HepG2 (cell line): ENCODE data around the gene ZNF121. TPM values are rescaled to one million over a fixed set of nuclear protein-coding genes. Genes with fewer than 3 reads are reported as not detected.

Source experiments
- ADNP ChIP-seq: sonication (generic); formaldehyde crosslinking; IDR thresholded peaks from 2 replicates; pipeline ENCODE4 v1.4.0; 2020; ENCODE audit warnings: missing genetic modification reagents
- ATF4 ChIP-seq, 2 experiments: fragments of 450-650 bp in 1 of 2; sonication (generic) in 1 of 2; formaldehyde crosslinking; IDR thresholded peaks; 2 replicates each; pipeline versions ENCODE4 v1.5.0 to v1.8.0; 2020 to 2022; ENCODE audit warnings: mild to moderate bottlenecking in 1 of 2, missing genetic modification reagents in 1 of 2
- CCDC6 ChIP-seq: sonication (generic); formaldehyde crosslinking; IDR thresholded peaks from 2 replicates; pipeline ENCODE4 v1.8.1; 2022; ENCODE audit warnings: mild to moderate bottlenecking, missing genetic modification reagents, moderate library complexity
- EHMT2 ChIP-seq: fragments of 200-600 bp; sonication (generic); IDR thresholded peaks from 2 replicates; pipeline ENCODE4 v1.7.0; 2017; ENCODE audit warnings: antibody characterized with exemption, low read depth, low read length, borderline replicate concordance
- FLYWCH1 ChIP-seq: sonication (generic); formaldehyde crosslinking; IDR thresholded peaks from 2 replicates; pipeline ENCODE4 v1.8.1; 2023; ENCODE audit warnings: mild to moderate bottlenecking, missing genetic modification reagents
- HNRNPLL ChIP-seq: fragments of 200-400 bp; formaldehyde crosslinking; IDR thresholded peaks from 2 replicates; pipeline ENCODE4 v1.6.1; 2017; ENCODE audit warnings: mild to moderate bottlenecking, low read depth, low read length; ENCODE audit not compliant: poor library complexity, severe bottlenecking
- NKX3-1 ChIP-seq: sonication (generic); formaldehyde crosslinking; IDR thresholded peaks from 2 replicates; pipeline ENCODE4 v1.5.0; 2020; ENCODE audit warnings: missing genetic modification reagents
- TFE3 ChIP-seq: IDR thresholded peaks from 2 replicates; pipeline ENCODE4 v1.6.1; 2016
- ZNF337 ChIP-seq: sonication (generic); formaldehyde crosslinking; IDR thresholded peaks from 2 replicates; pipeline ENCODE4 v1.5.1; 2020; ENCODE audit warnings: missing genetic modification reagents, low read depth, mild to moderate bottlenecking, borderline replicate concordance
- ZSCAN21 ChIP-seq: sonication (generic); formaldehyde crosslinking; IDR thresholded peaks from 2 replicates; pipeline ENCODE4 v1.8.0; 2022; ENCODE audit warnings: mild to moderate bottlenecking, missing genetic modification reagents, moderate library complexity, borderline replicate concordance
- polyA plus RNA-seq, 8 experiments: library from polyadenylated mRNA; depleted of rRNA in 3 of 8; stranded (reverse) in 7 of 8; unstranded in 1 of 8; fragments of >200 nt; fragmentation: Illumina TruSeq in 4 of 8; extraction: Trizol in 4 of 8; gene quantifications; 2 replicates each; pipeline versions ENCODE4 v1.2.1 to v1.2.3, GENCODE V29; 2011 to 2016; ENCODE audit warnings: low read depth in 4 of 8, missing spikeins in 1 of 8, mixed read lengths in 1 of 8; ENCODE audit not compliant: insufficient read depth in 1 of 8
- total RNA-seq, 5 experiments: library from RNA; depleted of rRNA; stranded (reverse); fragments of >200 nt; fragmentation: Illumina TruSeq; extraction: Trizol; gene quantifications; 2 replicates each; pipeline ENCODE4 v1.2.3, GENCODE V29; 2016; ENCODE audit warnings: low read depth in 1 of 5
- TF ChIP-seq, protein P1 (sequence below): fragments of 450-650 bp; IDR thresholded peaks from 2 replicates; pipeline ENCODE4 v1.6.1; 2016
- TF ChIP-seq, protein P2 (sequence below): sonication (generic); formaldehyde crosslinking; IDR thresholded peaks from one replicate; pipeline ENCODE4 v1.5.1; 2020; ENCODE audit warnings: mild to moderate bottlenecking, missing genetic modification reagents; ENCODE audit errors: not compliant biosample characterization

Gene ZNF121
- total and polyA plus RNA-seq, 2 of the 13 experiments (the other 11 are each of a cell fraction or from before 2014, with no cell fraction given) = 7.8 to 56.3 TPM

DNA sequence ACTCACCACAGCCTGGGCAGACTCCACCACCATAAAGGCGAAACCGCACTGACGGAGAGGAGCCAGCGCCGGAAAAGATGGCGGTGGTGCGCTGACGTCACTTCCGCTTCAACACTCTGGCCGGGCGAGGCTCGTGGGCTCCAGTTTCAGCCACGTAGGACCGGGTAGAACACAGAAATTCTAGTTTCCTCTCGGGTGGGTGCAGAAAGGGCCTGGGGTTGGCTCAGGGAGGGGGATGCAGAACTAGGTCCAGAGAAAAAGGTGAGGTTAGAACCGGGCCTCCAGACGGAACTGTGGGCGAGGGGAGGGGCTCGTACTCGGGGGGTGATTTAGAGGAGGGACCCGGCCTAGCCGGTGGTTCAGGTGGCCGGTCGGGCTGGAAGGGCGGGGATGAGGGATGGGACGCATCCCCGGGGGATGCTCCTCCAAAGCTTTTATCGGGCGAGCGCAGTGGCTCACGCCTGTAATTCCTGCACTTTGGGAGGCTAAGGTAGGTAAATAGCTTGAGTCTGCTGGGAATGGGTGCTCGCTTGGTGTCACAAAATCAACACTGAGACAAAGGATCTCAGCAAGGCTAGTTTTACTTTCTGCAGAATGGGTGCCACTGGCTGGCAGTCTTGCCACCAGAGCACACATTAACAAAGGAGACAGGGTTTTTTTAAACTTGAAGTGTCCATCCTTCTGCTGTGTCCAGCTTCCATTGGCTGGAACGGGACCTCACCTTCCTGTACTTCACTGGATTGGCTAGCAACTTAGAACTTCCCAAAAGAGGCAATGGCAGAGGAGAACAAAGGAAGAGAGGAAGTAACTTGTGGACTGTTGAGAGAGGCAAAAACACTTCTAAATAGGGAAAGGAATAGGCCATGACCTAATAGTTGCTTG lies 37.1 kb upstream of the ZNF121 start, which contains the start of gene ZNF561 (continued):
- TF ChIP-seq HNRNPLL (peak; percentile 20), ADNP (no peak), ATF4 (CRISPR knock-in tag; IDR thresholded peaks at IDR 0.05) (peak in 1 of 2 experiments; percentile 65; a peak in 1 of 4 replicates), FLYWCH1 (peak; percentile 84; the same call in 1 of the 2 replicates), EHMT2 (peak; percentile 71; the same call in 1 of the 2 replicates), ZNF337 (CRISPR knock-in tag) (no peak), CCDC6 (CRISPR knock-in tag) (no peak), ZSCAN21 (CRISPR knock-in tag) (peak; percentile 42; the same call in 1 of the 2 replicates), NKX3-1 (CRISPR knock-in tag) (no peak; the same call in 1 of the 2 replicates), TFE3 (no peak; the same call in 1 of the 2 replicates)
- TF ChIP-seq, protein P1, sequence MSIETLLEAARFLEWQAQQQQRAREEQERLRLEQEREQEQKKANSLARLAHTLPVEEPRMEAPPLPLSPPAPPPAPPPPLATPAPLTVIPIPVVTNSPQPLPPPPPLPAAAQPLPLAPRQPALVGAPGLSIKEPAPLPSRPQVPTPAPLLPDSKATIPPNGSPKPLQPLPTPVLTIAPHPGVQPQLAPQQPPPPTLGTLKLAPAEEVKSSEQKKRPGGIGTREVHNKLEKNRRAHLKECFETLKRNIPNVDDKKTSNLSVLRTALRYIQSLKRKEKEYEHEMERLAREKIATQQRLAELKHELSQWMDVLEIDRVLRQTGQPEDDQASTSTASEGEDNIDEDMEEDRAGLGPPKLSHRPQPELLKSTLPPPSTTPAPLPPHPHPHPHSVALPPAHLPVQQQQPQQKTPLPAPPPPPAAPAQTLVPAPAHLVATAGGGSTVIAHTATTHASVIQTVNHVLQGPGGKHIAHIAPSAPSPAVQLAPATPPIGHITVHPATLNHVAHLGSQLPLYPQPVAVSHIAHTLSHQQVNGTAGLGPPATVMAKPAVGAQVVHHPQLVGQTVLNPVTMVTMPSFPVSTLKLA = no peak
- TF ChIP-seq, protein P2, sequence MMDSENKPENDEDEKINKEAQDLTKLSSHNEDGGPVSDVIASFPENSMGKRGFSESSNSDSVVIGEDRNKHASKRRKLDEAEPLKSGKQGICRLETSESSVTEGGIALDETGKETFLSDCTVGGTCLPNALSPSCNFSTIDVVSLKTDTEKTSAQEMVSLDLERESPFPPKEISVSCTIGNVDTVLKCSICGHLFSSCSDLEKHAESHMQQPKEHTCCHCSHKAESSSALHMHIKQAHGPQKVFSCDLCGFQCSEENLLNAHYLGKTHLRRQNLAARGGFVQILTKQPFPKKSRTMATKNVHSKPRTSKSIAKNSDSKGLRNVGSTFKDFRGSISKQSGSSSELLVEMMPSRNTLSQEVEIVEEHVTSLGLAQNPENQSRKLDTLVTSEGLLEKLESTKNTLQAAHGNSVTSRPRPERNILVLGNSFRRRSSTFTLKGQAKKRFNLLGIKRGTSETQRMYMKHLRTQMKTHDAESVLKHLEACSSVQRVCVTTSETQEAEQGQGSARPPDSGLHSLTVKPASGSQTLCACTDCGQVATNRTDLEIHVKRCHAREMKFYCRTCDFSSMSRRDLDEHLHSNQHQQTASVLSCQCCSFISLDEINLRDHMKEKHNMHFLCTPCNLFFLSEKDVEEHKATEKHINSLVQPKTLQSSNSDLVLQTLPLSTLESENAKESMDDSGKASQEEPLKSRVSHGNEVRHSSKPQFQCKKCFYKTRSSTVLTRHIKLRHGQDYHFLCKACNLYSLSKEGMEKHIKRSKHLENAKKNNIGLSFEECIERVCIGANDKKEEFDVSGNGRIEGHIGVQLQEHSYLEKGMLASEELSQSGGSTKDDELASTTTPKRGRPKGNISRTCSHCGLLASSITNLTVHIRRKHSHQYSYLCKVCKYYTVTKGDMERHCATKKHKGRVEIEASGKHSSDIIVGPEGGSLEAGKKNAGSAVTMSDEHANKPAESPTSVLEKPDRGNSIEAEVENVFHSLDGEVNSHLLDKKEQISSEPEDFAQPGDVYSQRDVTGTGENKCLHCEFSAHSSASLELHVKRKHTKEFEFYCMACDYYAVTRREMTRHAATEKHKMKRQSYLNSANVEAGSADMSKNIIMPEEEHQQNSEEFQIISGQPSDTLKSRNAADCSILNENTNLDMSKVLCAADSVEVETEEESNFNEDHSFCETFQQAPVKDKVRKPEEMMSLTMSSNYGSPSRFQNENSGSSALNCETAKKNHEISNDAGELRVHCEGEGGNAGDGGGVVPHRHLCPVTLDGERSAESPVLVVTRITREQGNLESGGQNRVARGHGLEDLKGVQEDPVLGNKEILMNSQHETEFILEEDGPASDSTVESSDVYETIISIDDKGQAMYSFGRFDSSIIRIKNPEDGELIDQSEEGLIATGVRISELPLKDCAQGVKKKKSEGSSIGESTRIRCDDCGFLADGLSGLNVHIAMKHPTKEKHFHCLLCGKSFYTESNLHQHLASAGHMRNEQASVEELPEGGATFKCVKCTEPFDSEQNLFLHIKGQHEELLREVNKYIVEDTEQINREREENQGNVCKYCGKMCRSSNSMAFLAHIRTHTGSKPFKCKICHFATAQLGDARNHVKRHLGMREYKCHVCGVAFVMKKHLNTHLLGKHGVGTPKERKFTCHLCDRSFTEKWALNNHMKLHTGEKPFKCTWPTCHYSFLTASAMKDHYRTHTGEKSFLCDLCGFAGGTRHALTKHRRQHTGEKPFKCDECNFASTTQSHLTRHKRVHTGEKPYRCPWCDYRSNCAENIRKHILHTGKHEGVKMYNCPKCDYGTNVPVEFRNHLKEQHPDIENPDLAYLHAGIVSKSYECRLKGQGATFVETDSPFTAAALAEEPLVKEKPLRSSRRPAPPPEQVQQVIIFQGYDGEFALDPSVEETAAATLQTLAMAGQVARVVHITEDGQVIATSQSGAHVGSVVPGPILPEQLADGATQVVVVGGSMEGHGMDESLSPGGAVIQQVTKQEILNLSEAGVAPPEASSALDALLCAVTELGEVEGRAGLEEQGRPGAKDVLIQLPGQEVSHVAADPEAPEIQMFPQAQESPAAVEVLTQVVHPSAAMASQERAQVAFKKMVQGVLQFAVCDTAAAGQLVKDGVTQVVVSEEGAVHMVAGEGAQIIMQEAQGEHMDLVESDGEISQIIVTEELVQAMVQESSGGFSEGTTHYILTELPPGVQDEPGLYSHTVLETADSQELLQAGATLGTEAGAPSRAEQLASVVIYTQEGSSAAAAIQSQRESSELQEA (CRISPR knock-in tag) = peak; percentile 81
